Activated CD8-positive, alpha-beta memory T cell treated with anti-CD3 and anti-CD28 coated beads for 1 hour (primary cell): ENCODE data around the gene TXLNA.

Experiments
- DNase-seq, 2 donors: peaks; one replicate each; pipeline ENCODE4 v3.0.0-alpha.2; 2020; ENCODE audit warnings: low read depth in 1 of 2; ENCODE audit errors: extremely low read depth in 1 of 2

Gene TXLNA

GRCh38 chr1:32182060-32182459 is 2.6 kb downstream of the TXLNA start:
- DNase-seq: no peak

- DNase-seq: no peak
Observed at GRCh38 chr1:32184650-32185049, 5.2 kb downstream of the TXLNA start.

- no peak for DNase-seq
Observed at GRCh38 chr1:32186077-32186476, 6.6 kb downstream of the TXLNA start.

- no peak for DNase-seq
Observed at GRCh38 chr1:32186491-32186890, 7.0 kb downstream of the TXLNA start.

GRCh38 chr1:32187850-32188249 is 8.4 kb downstream of the TXLNA start:
- no peak for DNase-seq

- no peak for DNase-seq
Observed at GRCh38 chr1:32192220-32192948, 12.9 kb downstream of the TXLNA start.

GRCh38 chr1:32194984-32195383 is 15.5 kb downstream of the TXLNA start:
- DNase-seq: no peak

- DNase-seq: no peak
Observed at GRCh38 chr1:32195531-32195930, 16.1 kb downstream of the TXLNA start.

GRCh38 chr1:32195972-32196823 is 16.7 kb downstream of the TXLNA start:
- DNase-seq: no peak

- no peak for DNase-seq
Observed at GRCh38 chr1:32197074-32197473, 17.6 kb downstream of the TXLNA start.

- DNase-seq: no peak
Observed at GRCh38 chr1:32197837-32198236, 18.4 kb downstream of the TXLNA start.

- DNase-seq: no peak
Observed at GRCh38 chr1:32198237-32199042, 19.0 kb downstream of the TXLNA start.

- no peak for DNase-seq
Observed at GRCh38 chr1:32199043-32199716, 19.7 kb downstream of the TXLNA start.

- DNase-seq: no peak
Observed at GRCh38 chr1:32199717-32200072, 20.2 kb downstream of the TXLNA start.

GRCh38 chr1:32200226-32201010 is 20.9 kb downstream of the TXLNA start, which contains the start of gene CCDC28B:
CCDC28B (plus strand) TSS chr1:32200595; CDS start chr1:32201936, 1,341 bp downstream.
- DNase-seq: peak in 1 of 2 donors; percentile 25

GRCh38 chr1:32201011-32201855 is 21.8 kb downstream of the TXLNA start:
- peak in 1 of 2 donors; percentile 67 for DNase-seq

- no peak for DNase-seq
Observed at GRCh38 chr1:32204943-32205361, 25.5 kb downstream of the TXLNA start.

GRCh38 chr1:32205401-32206370 is 26.2 kb downstream of the TXLNA start, which contains the start of gene IQCC:
IQCC (plus strand) TSS chr1:32205671; CDS start chr1:32205682, 11 bp downstream.
- DNase-seq: peak; percentile 59 to 73
